ENCODE data around the gene TMCO2. TPM values are rescaled to one million over a fixed set of nuclear protein-coding genes. Genes with fewer than 3 reads are reported as not detected.

TMCO2 gene
- total and polyA plus RNA-seq, 2 experiments from 2014 or later: not detected

GRCh38 chr1:40265298-40265697 lies 17.6 kb downstream of the TMCO2 start (continued):
- TF ChIP-seq ZNF462 (CRISPR knock-in tag; IDR thresholded peaks at IDR 0.05) (no peak), ZNF331 (CRISPR knock-in tag; IDR thresholded peaks at IDR 0.05; ENCODE audit: low read depth) (no peak), REST (IDR thresholded peaks at IDR 0.05; ENCODE audit: unreplicated experiment) (no peak), POLR2AphosphoS5 (IDR thresholded peaks at IDR 0.05; ENCODE audit: low read depth) (no peak), EZH2phosphoT487 (IDR thresholded peaks at IDR 0.05; ENCODE audit: unreplicated experiment) (no peak), STAT1 (IDR thresholded peaks at IDR 0.05; ENCODE audit: unreplicated experiment) (no peak)

GRCh38 chr1:40265919-40266318 lies 18.2 kb downstream of the TMCO2 start:
- H3K9me2 ChIP-seq (ENCODE audit: insufficient read depth): no peaks in the 10 kb centered on the region
- H3K36me3 ChIP-seq (ENCODE audit: insufficient read depth): peaks cover 44% of the 10 kb centered on the region
- TF ChIP-seq STAT1 (IDR thresholded peaks at IDR 0.05; ENCODE audit: unreplicated experiment) (no peak), ZNF331 (CRISPR knock-in tag; IDR thresholded peaks at IDR 0.05; ENCODE audit: low read depth) (no peak), EZH2 (IDR thresholded peaks at IDR 0.05; ENCODE audit: low read depth, unreplicated experiment) (no peak)
- no peaks in the 10 kb centered on the region for H3K27me3 ChIP-seq (ENCODE audit: insufficient read depth)
- H3K79me2 ChIP-seq (replicated peaks; ENCODE audit: insufficient read depth): peaks cover 43% of the 10 kb centered on the region; the same call in 1 of the 2 replicates
- no peak overlapping the region for H3K4me2 ChIP-seq
- Mint-ChIP-seq H3K9me3 (no peaks in the 10 kb centered on the region), H3K4me1 (no peaks in the 10 kb centered on the region), H3K36me3 (ENCODE audit: low read depth) (peaks cover 52% of the 10 kb centered on the region), H3K27me3 (ENCODE audit: insufficient read depth, low read depth, poor library complexity) (peaks cover 4% of the 10 kb centered on the region), H3K27ac (no peak overlapping the region), H3K4me3 (no peak overlapping the region)
- H3F3A ChIP-seq (replicated peaks; ENCODE audit: low read depth): no peaks in the 10 kb centered on the region
- no peak for DNase-seq (ENCODE audit: low spot score)
- H3K4me1 ChIP-seq (ENCODE audit: insufficient read depth): no peaks in the 10 kb centered on the region
- H3K4me3 ChIP-seq: no peak overlapping the region
- ATAC-seq: no peak
- H3K27ac ChIP-seq (ENCODE audit: low read depth): no peak overlapping the region
- H2AFZ ChIP-seq: no peak overlapping the region
- H4K20me1 ChIP-seq (replicated peaks; ENCODE audit: insufficient read depth): peaks cover 4% of the 10 kb centered on the region; the same call in 1 of the 2 replicates

Data from GM23338 (cell line).